Stimulated activated CD8-positive, alpha-beta memory T cell treated with anti-CD3 and anti-CD28 coated beads, Interleukin-2, amount 100 ng/mL, for 1 hour (primary cell): ENCODE measurements around the gene WDR27.

Experiments
- DNase-seq, 2 donors: peaks; one replicate each; pipeline ENCODE4 v3.0.0-alpha.2; 2020; ENCODE audit warnings: low read depth in 2 of 2

Gene WDR27

GRCh38 chr6:169566319-169566718 lies 135.5 kb downstream of the WDR27 start:
- DNase-seq, result no peak

- no peak for DNase-seq
Measured at GRCh38 chr6:169564453-169565240, 137.2 kb downstream of the WDR27 start.

- no peak for DNase-seq
Measured at GRCh38 chr6:169561665-169562064, 140.2 kb downstream of the WDR27 start.

- DNase-seq, result no peak
Measured at GRCh38 chr6:169559592-169559991, 142.2 kb downstream of the WDR27 start.

GRCh38 chr6:169558774-169559441 lies 142.9 kb downstream of the WDR27 start:
- no peak for DNase-seq

- DNase-seq, result no peak
Measured at GRCh38 chr6:169558378-169558773, 143.5 kb downstream of the WDR27 start.

- no peak for DNase-seq
Measured at GRCh38 chr6:169557887-169558286, 143.9 kb downstream of the WDR27 start.

GRCh38 chr6:169556758-169557548 lies 144.9 kb downstream of the WDR27 start:
- DNase-seq, result no peak

- DNase-seq, result no peak
Measured at GRCh38 chr6:169555971-169556617, 145.7 kb downstream of the WDR27 start.

- DNase-seq, result no peak
Measured at GRCh38 chr6:169545982-169546381, 155.8 kb downstream of the WDR27 start.

- no peak for DNase-seq
Measured at GRCh38 chr6:169543704-169544103, 158.1 kb downstream of the WDR27 start.

GRCh38 chr6:169542491-169542890 lies 159.3 kb downstream of the WDR27 start:
- no peak for DNase-seq

- DNase-seq, result no peak
Measured at GRCh38 chr6:169539176-169539897, 162.5 kb downstream of the WDR27 start.

- no peak for DNase-seq
Measured at GRCh38 chr6:169536446-169537170, 165.2 kb downstream of the WDR27 start.

- DNase-seq, result no peak
Measured at GRCh38 chr6:169534039-169534421, 167.8 kb downstream of the WDR27 start.

- no peak for DNase-seq
Measured at GRCh38 chr6:169533301-169534038, 168.4 kb downstream of the WDR27 start.

- no peak for DNase-seq
Measured at GRCh38 chr6:169530752-169531123, 171.1 kb downstream of the WDR27 start.

GRCh38 chr6:169529931-169530751 lies 171.7 kb downstream of the WDR27 start:
- no peak for DNase-seq

- DNase-seq, result no peak
Measured at GRCh38 chr6:169528755-169529154, 173.1 kb downstream of the WDR27 start.
